DND-41 (cell line): ENCODE data around the gene OR1L1.

Experiments used
- EZH2 ChIP-seq: IDR thresholded peaks from 3 replicates; pipeline ENCODE4 v1.6.1; 2012; ENCODE audit warnings: borderline replicate concordance, low read depth, mild to moderate bottlenecking, moderate library complexity, low read length, inconsistent platforms; ENCODE audit not compliant: severe bottlenecking
- TF ChIP-seq, protein P1 (sequence below): IDR thresholded peaks from 2 replicates; pipeline ENCODE4 v1.5.1; 2012; ENCODE audit warnings: borderline replicate concordance, low read length, moderate library complexity, mild to moderate bottlenecking; ENCODE audit not compliant: poor library complexity, severe bottlenecking; ENCODE audit errors: extremely low read depth

DNA sequence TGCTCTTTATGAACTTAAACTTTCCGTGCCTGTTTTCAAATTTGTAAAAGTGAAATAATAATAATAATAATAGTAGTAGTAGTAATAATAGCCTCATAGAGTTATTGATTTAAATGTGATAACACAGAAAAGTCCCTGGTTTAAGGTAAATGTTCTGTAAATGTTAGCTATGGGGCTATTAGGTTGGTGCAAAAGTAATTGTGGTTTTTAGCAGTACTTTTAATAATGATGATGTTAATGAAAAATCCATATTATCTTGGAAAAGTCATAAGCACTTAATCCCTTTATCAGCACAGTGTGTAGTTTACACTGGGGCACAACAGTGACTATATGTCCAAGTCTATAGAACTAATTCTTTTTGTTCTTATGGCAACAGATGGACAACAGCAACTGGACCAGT, 47.2 kb upstream of the OR1L1 start, which contains the start of gene OR1Q1:
- TF ChIP-seq, protein P1, sequence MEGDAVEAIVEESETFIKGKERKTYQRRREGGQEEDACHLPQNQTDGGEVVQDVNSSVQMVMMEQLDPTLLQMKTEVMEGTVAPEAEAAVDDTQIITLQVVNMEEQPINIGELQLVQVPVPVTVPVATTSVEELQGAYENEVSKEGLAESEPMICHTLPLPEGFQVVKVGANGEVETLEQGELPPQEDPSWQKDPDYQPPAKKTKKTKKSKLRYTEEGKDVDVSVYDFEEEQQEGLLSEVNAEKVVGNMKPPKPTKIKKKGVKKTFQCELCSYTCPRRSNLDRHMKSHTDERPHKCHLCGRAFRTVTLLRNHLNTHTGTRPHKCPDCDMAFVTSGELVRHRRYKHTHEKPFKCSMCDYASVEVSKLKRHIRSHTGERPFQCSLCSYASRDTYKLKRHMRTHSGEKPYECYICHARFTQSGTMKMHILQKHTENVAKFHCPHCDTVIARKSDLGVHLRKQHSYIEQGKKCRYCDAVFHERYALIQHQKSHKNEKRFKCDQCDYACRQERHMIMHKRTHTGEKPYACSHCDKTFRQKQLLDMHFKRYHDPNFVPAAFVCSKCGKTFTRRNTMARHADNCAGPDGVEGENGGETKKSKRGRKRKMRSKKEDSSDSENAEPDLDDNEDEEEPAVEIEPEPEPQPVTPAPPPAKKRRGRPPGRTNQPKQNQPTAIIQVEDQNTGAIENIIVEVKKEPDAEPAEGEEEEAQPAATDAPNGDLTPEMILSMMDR = no peak
- no peak for TF ChIP-seq EZH2
